ENCODE measurements around the gene COL9A3.

DNA sequence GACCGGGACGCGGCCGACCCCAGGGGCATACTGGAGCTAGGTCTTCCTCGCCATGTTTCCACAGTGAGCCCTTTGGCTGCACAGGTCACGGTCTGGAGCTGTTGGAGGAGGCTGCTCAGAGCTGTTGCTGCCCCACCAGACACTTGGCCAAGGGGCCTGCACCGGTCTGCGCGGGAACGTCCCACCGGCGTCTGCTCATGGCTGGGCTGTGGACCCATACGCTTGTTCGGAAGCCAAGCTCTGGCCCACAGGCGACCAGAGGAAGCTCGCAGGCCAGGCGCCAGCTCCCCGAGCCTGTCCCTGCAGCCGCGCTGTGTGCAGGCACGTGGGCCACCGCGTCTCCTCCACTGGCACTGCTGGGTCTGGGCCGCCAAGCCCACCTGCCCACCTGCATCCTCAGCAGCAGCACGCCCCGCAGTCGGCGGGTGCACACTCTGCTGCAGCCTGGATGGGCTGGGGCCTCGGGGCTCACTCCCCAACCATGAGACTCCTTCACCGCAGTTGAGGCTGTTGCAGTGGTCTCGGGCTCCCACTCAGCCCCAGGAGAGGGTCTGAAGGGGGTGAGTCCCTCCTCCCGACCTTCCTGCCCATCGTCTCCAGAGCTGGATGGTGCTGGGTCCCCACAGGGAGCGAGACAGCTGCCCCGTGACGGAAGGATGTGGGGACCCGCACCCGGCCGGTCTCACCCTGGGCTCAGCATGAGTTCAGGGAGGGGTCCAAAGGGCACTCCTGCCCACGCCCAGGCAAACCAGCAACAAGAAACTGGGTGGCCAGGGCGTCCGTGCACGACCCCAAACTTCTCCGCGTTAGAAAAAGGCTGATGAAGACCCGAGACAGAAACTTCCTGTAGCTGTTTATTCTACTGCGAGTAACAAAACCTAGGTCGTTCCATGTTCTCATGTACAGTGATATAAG lies 60.3 kb downstream of the COL9A3 start:
- TF ChIP-seq MAFK (IDR thresholded peaks at IDR 0.05; ENCODE audit: low read depth, low read length), result no peak
- no peak for TF ChIP-seq SP4 (IDR thresholded peaks at IDR 0.05; ENCODE audit: low read length)
- no peak for TF ChIP-seq TAF7 (optimal IDR thresholded peaks at IDR 0.05; ENCODE audit: borderline replicate concordance, low read depth, low read length)
- TF ChIP-seq YY1 (IDR thresholded peaks at IDR 0.05; ENCODE audit: low read depth, low read length), result no peak
- no peak for TF ChIP-seq POLR2A (IDR thresholded peaks at IDR 0.05; ENCODE audit: control extremely low read depth in 1 of 2, low read depth in 2 of 2, low read length in 2 of 2)
- TF ChIP-seq, protein P1, sequence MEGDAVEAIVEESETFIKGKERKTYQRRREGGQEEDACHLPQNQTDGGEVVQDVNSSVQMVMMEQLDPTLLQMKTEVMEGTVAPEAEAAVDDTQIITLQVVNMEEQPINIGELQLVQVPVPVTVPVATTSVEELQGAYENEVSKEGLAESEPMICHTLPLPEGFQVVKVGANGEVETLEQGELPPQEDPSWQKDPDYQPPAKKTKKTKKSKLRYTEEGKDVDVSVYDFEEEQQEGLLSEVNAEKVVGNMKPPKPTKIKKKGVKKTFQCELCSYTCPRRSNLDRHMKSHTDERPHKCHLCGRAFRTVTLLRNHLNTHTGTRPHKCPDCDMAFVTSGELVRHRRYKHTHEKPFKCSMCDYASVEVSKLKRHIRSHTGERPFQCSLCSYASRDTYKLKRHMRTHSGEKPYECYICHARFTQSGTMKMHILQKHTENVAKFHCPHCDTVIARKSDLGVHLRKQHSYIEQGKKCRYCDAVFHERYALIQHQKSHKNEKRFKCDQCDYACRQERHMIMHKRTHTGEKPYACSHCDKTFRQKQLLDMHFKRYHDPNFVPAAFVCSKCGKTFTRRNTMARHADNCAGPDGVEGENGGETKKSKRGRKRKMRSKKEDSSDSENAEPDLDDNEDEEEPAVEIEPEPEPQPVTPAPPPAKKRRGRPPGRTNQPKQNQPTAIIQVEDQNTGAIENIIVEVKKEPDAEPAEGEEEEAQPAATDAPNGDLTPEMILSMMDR (IDR thresholded peaks at IDR 0.05; ENCODE audit: control extremely low read depth in 1 of 3, insufficient read depth in 1 of 3, low read depth in 1 of 3, low read length in 3 of 3), result no peak
- TF ChIP-seq POLR2AphosphoS5 (IDR thresholded peaks at IDR 0.05; ENCODE audit: low read depth, low read length), result no peak
- no peak for TF ChIP-seq GABPA (IDR thresholded peaks at IDR 0.05; ENCODE audit: borderline replicate concordance, insufficient read depth, low read length)
- TF ChIP-seq SIX5 (IDR thresholded peaks at IDR 0.05; ENCODE audit: low read depth, low read length), result no peak
- no peak for TF ChIP-seq FOSL1 (IDR thresholded peaks at IDR 0.05; ENCODE audit: insufficient read depth, low read depth, low read length)
- TF ChIP-seq RXRA (IDR thresholded peaks at IDR 0.05; ENCODE audit: insufficient read depth, low read depth, low read length), result no peak

Measured in H1 (cell line).